HUES48 (cell line): Measurements from ENCODE around the gene PHKB.
"Not testable (repeated sequence)": the region's sequence is repeated elsewhere in the genome, so short reads cannot be mapped to it uniquely, and the experiment has no call there.

Experiments
- H3K27ac ChIP-seq: one replicate; pipeline ENCODE4 v1.7.0; 2013; ENCODE audit warnings: low read depth, low read length, inconsistent platforms
- H3K27me3 ChIP-seq: 2 replicates; pipeline ENCODE4 v1.6.1; 2013; ENCODE audit warnings: mild to moderate bottlenecking, low read length; ENCODE audit not compliant: control insufficient read depth, insufficient read depth
- H3K36me3 ChIP-seq: 2 replicates; pipeline ENCODE4 v1.6.1; 2013; ENCODE audit warnings: low read length; ENCODE audit not compliant: control insufficient read depth, insufficient read depth
- H3K4me1 ChIP-seq: 2 replicates; pipeline ENCODE4 v1.6.1; 2013; ENCODE audit warnings: mild to moderate bottlenecking, low read length; ENCODE audit not compliant: control insufficient read depth, insufficient read depth
- H3K4me3 ChIP-seq: 2 replicates; pipeline ENCODE4 v1.5.1; 2013; ENCODE audit warnings: mild to moderate bottlenecking, low read depth, low read length
- H3K9ac ChIP-seq: 2 replicates; pipeline ENCODE4 v1.6.1; 2013; ENCODE audit warnings: mild to moderate bottlenecking, low read depth, low read length, moderate library complexity
- H3K9me3 ChIP-seq: 2 replicates; pipeline ENCODE4 v1.6.1; 2013; ENCODE audit warnings: low read length; ENCODE audit not compliant: control insufficient read depth, insufficient read depth

PHKB gene

GRCh38 chr16:47539707-47540670, 78.9 kb downstream of the PHKB start:
- not testable (repeated sequence) for H3K27me3 ChIP-seq, H3K36me3 ChIP-seq, H3K4me3 ChIP-seq, H3K4me1 ChIP-seq, H3K27ac ChIP-seq, H3K9ac ChIP-seq
- H3K9me3 ChIP-seq: peaks cover 11% of the 10 kb centered on the region

GRCh38 chr16:47541135-47541534, 80.0 kb downstream of the PHKB start:
- H3K27me3 ChIP-seq, H3K36me3 ChIP-seq, H3K4me1 ChIP-seq, H3K4me3 ChIP-seq, H3K27ac ChIP-seq, H3K9ac ChIP-seq: not testable (repeated sequence)
- H3K9me3 ChIP-seq: peaks cover 15% of the 10 kb centered on the region

- not testable (repeated sequence) for H3K36me3 ChIP-seq, H3K4me3 ChIP-seq, H3K27me3 ChIP-seq, H3K27ac ChIP-seq, H3K4me1 ChIP-seq, H3K9ac ChIP-seq
- H3K9me3 ChIP-seq: peaks cover 26% of the 10 kb centered on the region
Observed at GRCh38 chr16:47544255-47544654, 83.1 kb downstream of the PHKB start.

- H3K4me1 ChIP-seq, H3K4me3 ChIP-seq, H3K9ac ChIP-seq, H3K27ac ChIP-seq, H3K36me3 ChIP-seq, H3K27me3 ChIP-seq: not testable (repeated sequence)
- H3K9me3 ChIP-seq: peaks cover 16% of the 10 kb centered on the region
Observed at GRCh38 chr16:47551185-47551584, 90.1 kb downstream of the PHKB start.

- not testable (repeated sequence) for H3K4me1 ChIP-seq, H3K9me3 ChIP-seq, H3K36me3 ChIP-seq, H3K27me3 ChIP-seq, H3K27ac ChIP-seq, H3K4me3 ChIP-seq, H3K9ac ChIP-seq
Observed at GRCh38 chr16:47551767-47552166, 90.6 kb downstream of the PHKB start.

- no peak overlapping the region for H3K4me3 ChIP-seq
Observed at GRCh38 chr16:47553853-47554564, 92.9 kb downstream of the PHKB start.

GRCh38 chr16:47554587-47554986, 93.5 kb downstream of the PHKB start:
- not testable (repeated sequence) for H3K4me3 ChIP-seq, H3K27ac ChIP-seq, H3K27me3 ChIP-seq, H3K4me1 ChIP-seq, H3K9me3 ChIP-seq, H3K9ac ChIP-seq, H3K36me3 ChIP-seq

More at GRCh38 chr16:47553853-47554564, 92.9 kb downstream of the PHKB start:
- H3K9me3 ChIP-seq: no peaks in the 10 kb centered on the region
- no peak overlapping the region for H3K27ac ChIP-seq
- H3K9ac ChIP-seq: no peak overlapping the region
- H3K4me1 ChIP-seq: no peaks in the 10 kb centered on the region
- peaks cover 5% of the 10 kb centered on the region; the same call in 1 of the 2 replicates for H3K36me3 ChIP-seq
- no peaks in the 10 kb centered on the region for H3K27me3 ChIP-seq

- H3K4me1 ChIP-seq: no peaks in the 10 kb centered on the region
- H3K27ac ChIP-seq: no peak overlapping the region
- H3K9ac ChIP-seq: no peak overlapping the region
- no peaks in the 10 kb centered on the region for H3K9me3 ChIP-seq
- no peak overlapping the region for H3K4me3 ChIP-seq
- no peaks in the 10 kb centered on the region for H3K27me3 ChIP-seq
- no peaks in the 10 kb centered on the region for H3K36me3 ChIP-seq
Observed at GRCh38 chr16:47561286-47561685, 100.2 kb downstream of the PHKB start.

- Histone ChIP-seq H3K9me3 (no peaks in the 10 kb centered on the region), H3K27me3 (no peaks in the 10 kb centered on the region), H3K9ac (no peak overlapping the region), H3K36me3 (no peaks in the 10 kb centered on the region), H3K4me3 (no peak overlapping the region), H3K4me1 (no peaks in the 10 kb centered on the region), H3K27ac (no peak overlapping the region)
Observed at GRCh38 chr16:47562366-47562765, 101.2 kb downstream of the PHKB start.

GRCh38 chr16:47565454-47565853, 104.3 kb downstream of the PHKB start:
- Histone ChIP-seq H3K27ac (no peak overlapping the region), H3K4me3 (no peak overlapping the region), H3K27me3 (no peaks in the 10 kb centered on the region), H3K9ac (no peak overlapping the region), H3K9me3 (no peaks in the 10 kb centered on the region), H3K4me1 (no peaks in the 10 kb centered on the region), H3K36me3 (no peaks in the 10 kb centered on the region)

- Histone ChIP-seq H3K36me3 (no peaks in the 10 kb centered on the region), H3K9ac (no peak overlapping the region), H3K9me3 (no peaks in the 10 kb centered on the region), H3K27me3 (no peaks in the 10 kb centered on the region), H3K27ac (no peak overlapping the region), H3K4me1 (no peaks in the 10 kb centered on the region), H3K4me3 (no peak overlapping the region)
Observed at GRCh38 chr16:47567321-47567720, 106.2 kb downstream of the PHKB start.
